Choroid plexus epithelial cell (primary cell): Measurements from ENCODE around the gene GABARAPL1.
"Not testable (repeated sequence)": the region's sequence is repeated elsewhere in the genome, so short reads cannot be mapped to it uniquely, and the experiment has no call there.

Source experiments
- DNase-seq: peaks from one replicate; pipeline ENCODE4 v3.0.0-alpha.2; 2010; ENCODE audit warnings: low read depth
- H3K4me3 ChIP-seq: 2 replicates; pipeline ENCODE4 v1.5.1; 2011; ENCODE audit warnings: low read depth, mild to moderate bottlenecking, control low read depth, low read length, moderate library complexity
- CTCF ChIP-seq: conservative IDR thresholded peaks from 2 replicates; pipeline ENCODE4 v1.5.1; 2011; ENCODE audit warnings: low read depth, mild to moderate bottlenecking, control low read depth, inconsistent platforms, low read length, moderate library complexity

The GABARAPL1 gene

GRCh38 chr12:10186299-10186698, 26.4 kb upstream of the GABARAPL1 start:
- DNase-seq: no peak
- no peak overlapping the region for H3K4me3 ChIP-seq
- no peak for TF ChIP-seq CTCF

- DNase-seq, H3K4me3 ChIP-seq: not testable (repeated sequence)
Measured at GRCh38 chr12:10186958-10187357, 25.7 kb upstream of the GABARAPL1 start.

- H3K4me3 ChIP-seq: no peak overlapping the region
- no peak for TF ChIP-seq CTCF
- DNase-seq: peak; percentile 57
Measured at GRCh38 chr12:10189653-10190052, 23.0 kb upstream of the GABARAPL1 start.

GRCh38 chr12:10190558-10191388, 21.9 kb upstream of the GABARAPL1 start:
- TF ChIP-seq CTCF: peak; percentile 91
- DNase-seq: peak; percentile 85
- no peak overlapping the region for H3K4me3 ChIP-seq

- TF ChIP-seq CTCF: no peak
- H3K4me3 ChIP-seq: no peak overlapping the region
- peak; percentile 47 for DNase-seq
Measured at GRCh38 chr12:10191865-10192264, 20.8 kb upstream of the GABARAPL1 start.

- no peak overlapping the region for H3K4me3 ChIP-seq
- no peak for TF ChIP-seq CTCF
- DNase-seq: no peak
Measured at GRCh38 chr12:10194160-10194670, 18.5 kb upstream of the GABARAPL1 start.

GRCh38 chr12:10196210-10196609, 16.5 kb upstream of the GABARAPL1 start:
- H3K4me3 ChIP-seq: no peak overlapping the region
- DNase-seq: no peak
- no peak for TF ChIP-seq CTCF
